DMS53 treated with DMSO at 0.1 percent for 48 hours (cell line): ENCODE measurements around the gene ATP6V1F.
"Not testable (repeated sequence)": the region's sequence is repeated elsewhere in the genome, so short reads cannot be mapped to it uniquely, and the experiment has no call there.

Experiments used
- DNase-seq: peaks from one replicate; lab custom pipeline; 2025; ENCODE audit not compliant: unreplicated experiment; lab: John Stamatoyannopoulos, UW

The ATP6V1F gene

GRCh38 chr7:128894101-128894440 is 31.4 kb downstream of the ATP6V1F start:
- DNase-seq = no peak

DNA sequence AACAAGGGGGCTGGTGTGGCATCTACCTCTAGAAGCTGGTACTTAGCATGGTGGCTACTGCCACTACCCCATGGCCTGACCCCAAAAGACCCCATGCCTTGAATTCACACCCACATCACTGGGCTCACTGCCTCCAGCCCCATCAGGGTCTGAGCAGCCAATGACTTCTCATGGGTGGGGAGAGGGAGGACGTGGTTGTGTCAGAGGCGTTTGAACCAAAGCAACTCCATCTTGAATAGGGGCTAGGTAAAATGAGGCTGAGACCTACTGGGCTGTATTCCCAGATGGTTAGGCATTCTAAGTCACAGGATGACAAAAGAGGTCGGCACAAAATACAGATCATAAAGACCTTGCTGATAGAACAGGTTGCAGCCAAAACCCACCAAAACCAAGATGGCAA is 32.7 kb downstream of the ATP6V1F start:
- DNase-seq = no peak

- DNase-seq = no peak
Observed at GRCh38 chr7:128899392-128899791, 36.7 kb downstream of the ATP6V1F start.

GRCh38 chr7:128900237-128900636 is 37.6 kb downstream of the ATP6V1F start:
- no peak for DNase-seq

- DNase-seq = no peak
Observed at GRCh38 chr7:128902761-128903585, 40.3 kb downstream of the ATP6V1F start.

GRCh38 chr7:128903621-128904361 is 41.1 kb downstream of the ATP6V1F start:
- DNase-seq = no peak

- peak; percentile 75 for DNase-seq
Observed at GRCh38 chr7:128904381-128905197, 41.9 kb downstream of the ATP6V1F start.

- no peak for DNase-seq
Observed at GRCh38 chr7:128906001-128906765, 43.5 kb downstream of the ATP6V1F start.

DNA sequence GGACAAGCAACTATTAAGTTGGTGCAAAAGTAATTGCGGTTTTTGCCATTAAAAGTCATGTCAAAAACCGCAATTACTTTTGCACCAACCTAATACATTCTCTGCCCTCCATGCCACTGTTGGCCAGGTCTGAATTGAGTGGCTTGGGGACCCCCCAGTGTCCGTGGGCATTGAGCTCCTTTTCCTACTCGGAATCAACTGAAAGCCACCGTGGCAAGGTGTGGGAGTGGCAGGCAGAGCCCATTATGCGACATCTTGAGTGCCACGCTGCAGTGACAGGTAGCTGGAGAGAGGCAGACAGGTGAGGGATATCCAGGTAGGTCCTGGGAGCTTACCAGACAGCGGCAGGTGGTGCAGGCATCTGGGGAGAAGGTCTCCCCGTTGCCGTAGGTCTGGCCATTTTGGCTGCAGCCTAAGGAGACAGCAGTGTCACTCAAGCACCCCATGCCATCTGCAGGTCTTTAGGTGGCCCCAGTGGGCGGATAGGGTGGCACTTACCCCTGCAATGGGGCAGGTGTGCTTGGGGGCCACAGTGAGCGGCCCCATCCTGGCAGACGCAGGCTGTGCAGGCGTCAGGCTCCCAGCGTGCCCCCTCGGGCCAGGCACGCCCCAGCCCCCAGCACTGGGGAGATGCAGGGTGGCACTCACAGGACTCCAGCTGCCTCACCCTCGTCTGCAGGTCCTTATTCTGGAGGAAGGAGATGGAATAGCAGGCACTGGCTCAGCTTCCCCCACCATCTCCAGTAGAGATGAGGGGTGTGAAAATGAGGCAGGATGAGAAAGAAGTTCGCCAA is 44.3 kb downstream of the ATP6V1F start:
- DNase-seq = no peak

GRCh38 chr7:128908750-128909624 is 46.3 kb downstream of the ATP6V1F start:
- no peak for DNase-seq

GRCh38 chr7:128909625-128910568 is 47.2 kb downstream of the ATP6V1F start:
- peak; percentile 58 for DNase-seq

- no peak for DNase-seq
Observed at GRCh38 chr7:128910569-128910945, 47.9 kb downstream of the ATP6V1F start, which contains the start of gene KCP. Gene KCP, minus strand, starts transcription at chr7:128910709. Its CDS starts 33 bp downstream, at chr7:128910676.

- peak; percentile 28 for DNase-seq
Observed at GRCh38 chr7:128911423-128912031, 48.9 kb downstream of the ATP6V1F start.

- DNase-seq = no peak
Observed at GRCh38 chr7:128912281-128912680, 49.6 kb downstream of the ATP6V1F start.

- not testable (repeated sequence) for DNase-seq
Observed at GRCh38 chr7:128912709-128913495, 50.2 kb downstream of the ATP6V1F start.

DNA sequence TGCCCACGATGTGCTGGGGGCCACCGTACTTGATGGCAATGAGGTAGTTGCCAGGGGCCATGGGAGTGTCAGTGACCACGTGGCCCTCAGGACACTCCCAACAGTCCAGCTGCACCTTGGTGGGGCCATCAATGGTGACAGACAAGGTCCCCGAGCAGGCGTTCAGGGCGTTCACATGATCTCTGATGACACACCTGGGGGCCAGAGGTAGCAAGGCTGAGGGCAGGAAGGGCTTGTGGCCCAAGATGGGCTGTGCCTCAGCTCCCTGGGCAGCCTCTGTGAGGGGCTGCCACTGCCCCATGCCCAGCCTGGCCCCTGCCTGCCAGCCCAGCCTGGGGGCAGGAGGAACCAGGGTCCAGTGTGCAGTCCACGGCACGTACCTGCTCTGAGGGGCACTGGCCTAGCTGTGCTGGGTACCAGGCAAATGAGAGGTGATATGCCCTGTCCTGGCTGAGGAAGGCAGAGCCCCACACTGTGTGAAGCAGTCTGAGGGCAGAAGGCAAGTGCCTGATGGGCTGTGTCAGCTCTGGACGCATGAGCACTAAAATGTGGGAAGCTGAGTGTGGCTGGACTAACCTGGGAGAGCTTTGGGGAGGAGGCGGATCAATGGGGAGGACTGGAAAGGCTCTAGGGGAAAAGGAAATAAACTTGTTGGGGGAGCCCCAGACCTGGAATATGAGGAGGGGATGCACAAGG is 51.4 kb downstream of the ATP6V1F start:
- DNase-seq = no peak
